GM23338 (cell line): ENCODE data around the gene SFRP5.

Source experiments
- CREB1 ChIP-seq: fragments of 250-450 bp; sonication (Bioruptor Pico); IDR thresholded peaks from 2 replicates; pipeline ENCODE4 v1.5.0; 2020; ENCODE audit warnings: low read depth, mild to moderate bottlenecking, moderate library complexity
- EZH2 ChIP-seq: fragments of 200-600 bp; sonication (generic); IDR thresholded peaks from one replicate; pipeline ENCODE4 v1.8.0; 2017; ENCODE audit warnings: antibody characterized with exemption, mild to moderate bottlenecking, low read depth; ENCODE audit not compliant: unreplicated experiment
- EZH2phosphoT487 ChIP-seq: fragments of 200-600 bp; sonication (generic); IDR thresholded peaks from one replicate; pipeline ENCODE4 v1.8.1; 2018; ENCODE audit warnings: antibody characterized with exemption; ENCODE audit not compliant: unreplicated experiment
- JUNB ChIP-seq: IDR thresholded peaks from one replicate; pipeline ENCODE4 v1.6.1; 2016; ENCODE audit warnings: antibody characterized with exemption; ENCODE audit not compliant: unreplicated experiment
- NANOG ChIP-seq: IDR thresholded peaks from 2 replicates; pipeline ENCODE4 v1.6.1; 2016; ENCODE audit warnings: antibody characterized with exemption, borderline replicate concordance
- POLR2AphosphoS5 ChIP-seq: IDR thresholded peaks from 2 replicates; pipeline ENCODE4 v1.6.1; 2016; ENCODE audit warnings: antibody characterized with exemption, low read depth
- STAT1 ChIP-seq: IDR thresholded peaks from one replicate; pipeline ENCODE4 v1.6.1; 2016; ENCODE audit warnings: antibody characterized with exemption; ENCODE audit not compliant: unreplicated experiment
- ZNF114 ChIP-seq: fragments of 250-450 bp; sonication (Bioruptor Pico); IDR thresholded peaks from 2 replicates; pipeline ENCODE4 v1.5.0; 2020; ENCODE audit warnings: mild to moderate bottlenecking, moderate library complexity
- ZNF331 ChIP-seq: fragments of 250-450 bp; sonication (Bioruptor Pico); IDR thresholded peaks from 2 replicates; pipeline ENCODE4 v1.5.0; 2020; ENCODE audit warnings: low read depth, mild to moderate bottlenecking, moderate library complexity
- TF ChIP-seq, protein P1 (sequence below), 2 experiments: fragments of 200-600 bp in 1 of 2; sonication (generic) in 1 of 2; conservative IDR thresholded peaks; 2 replicates each; pipeline versions ENCODE4 v1.5.1 to v1.6.1; 2016 to 2017; ENCODE audit warnings: antibody characterized with exemption in 2 of 2, low read depth in 2 of 2, mild to moderate bottlenecking in 2 of 2, moderate library complexity in 1 of 2
- TF ChIP-seq, protein P2 (sequence below): IDR thresholded peaks from 2 replicates; pipeline ENCODE4 v1.6.1; 2016; ENCODE audit warnings: antibody characterized with exemption
- TF ChIP-seq, protein P3 (sequence below): IDR thresholded peaks from one replicate; pipeline ENCODE4 v1.6.1; 2018; ENCODE audit warnings: antibody characterized with exemption; ENCODE audit not compliant: unreplicated experiment

DNA sequence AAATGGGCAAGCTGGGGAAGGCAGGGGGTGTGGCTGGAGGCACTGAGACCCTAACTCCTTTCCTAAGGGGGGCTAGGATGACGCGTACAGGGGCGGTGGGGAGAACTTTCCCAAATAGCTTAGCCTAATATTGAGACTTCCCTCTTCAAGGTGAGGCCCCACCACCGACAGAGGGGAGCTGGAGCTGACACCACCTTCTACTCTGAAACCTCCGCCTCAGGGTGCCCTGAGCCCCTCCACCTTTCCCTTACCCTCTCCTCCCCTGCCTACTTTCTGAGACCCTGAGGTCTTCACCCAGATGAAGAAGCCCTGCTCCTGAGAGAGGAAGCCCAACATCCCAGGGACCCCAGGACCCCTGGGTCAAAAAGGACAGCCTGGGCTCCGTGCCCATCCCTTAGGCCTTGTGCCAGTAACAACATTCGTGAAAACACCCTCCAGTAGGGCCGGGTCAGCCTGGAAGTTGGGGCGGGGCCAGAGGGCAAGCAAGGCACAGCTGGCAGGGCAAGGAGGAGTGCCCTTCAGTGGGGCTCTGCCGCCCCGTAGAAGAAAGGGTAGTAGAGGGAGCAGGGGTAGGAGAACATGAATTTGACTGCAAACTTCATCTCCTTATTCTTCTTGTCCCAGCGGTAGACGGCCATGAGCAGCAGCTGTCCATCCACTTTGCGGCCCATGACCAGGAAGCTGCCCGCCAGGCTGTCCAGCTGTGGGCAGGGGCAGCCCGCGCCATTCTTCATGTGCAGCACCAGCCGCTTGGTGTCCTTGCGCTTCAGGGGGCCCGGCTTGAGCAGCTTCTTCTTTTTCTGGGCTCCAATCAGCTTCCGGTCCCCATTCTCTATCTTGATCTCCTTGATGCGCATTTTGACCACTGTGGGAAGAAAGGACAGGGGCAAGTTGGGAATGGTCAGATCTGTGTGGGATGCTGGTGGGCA lies 4.5 kb downstream of the SFRP5 start:
- TF ChIP-seq POLR2AphosphoS5, result no peak
- TF ChIP-seq, protein P1, sequence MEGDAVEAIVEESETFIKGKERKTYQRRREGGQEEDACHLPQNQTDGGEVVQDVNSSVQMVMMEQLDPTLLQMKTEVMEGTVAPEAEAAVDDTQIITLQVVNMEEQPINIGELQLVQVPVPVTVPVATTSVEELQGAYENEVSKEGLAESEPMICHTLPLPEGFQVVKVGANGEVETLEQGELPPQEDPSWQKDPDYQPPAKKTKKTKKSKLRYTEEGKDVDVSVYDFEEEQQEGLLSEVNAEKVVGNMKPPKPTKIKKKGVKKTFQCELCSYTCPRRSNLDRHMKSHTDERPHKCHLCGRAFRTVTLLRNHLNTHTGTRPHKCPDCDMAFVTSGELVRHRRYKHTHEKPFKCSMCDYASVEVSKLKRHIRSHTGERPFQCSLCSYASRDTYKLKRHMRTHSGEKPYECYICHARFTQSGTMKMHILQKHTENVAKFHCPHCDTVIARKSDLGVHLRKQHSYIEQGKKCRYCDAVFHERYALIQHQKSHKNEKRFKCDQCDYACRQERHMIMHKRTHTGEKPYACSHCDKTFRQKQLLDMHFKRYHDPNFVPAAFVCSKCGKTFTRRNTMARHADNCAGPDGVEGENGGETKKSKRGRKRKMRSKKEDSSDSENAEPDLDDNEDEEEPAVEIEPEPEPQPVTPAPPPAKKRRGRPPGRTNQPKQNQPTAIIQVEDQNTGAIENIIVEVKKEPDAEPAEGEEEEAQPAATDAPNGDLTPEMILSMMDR (conservative IDR thresholded peaks at IDR 0.05; ENCODE audit: low read depth in 2 of 2), result no peak
- no peak for TF ChIP-seq ZNF114 (CRISPR knock-in tag)
- TF ChIP-seq EZH2phosphoT487, result no peak
- TF ChIP-seq ZNF331 (CRISPR knock-in tag), result no peak
- TF ChIP-seq, protein P2, sequence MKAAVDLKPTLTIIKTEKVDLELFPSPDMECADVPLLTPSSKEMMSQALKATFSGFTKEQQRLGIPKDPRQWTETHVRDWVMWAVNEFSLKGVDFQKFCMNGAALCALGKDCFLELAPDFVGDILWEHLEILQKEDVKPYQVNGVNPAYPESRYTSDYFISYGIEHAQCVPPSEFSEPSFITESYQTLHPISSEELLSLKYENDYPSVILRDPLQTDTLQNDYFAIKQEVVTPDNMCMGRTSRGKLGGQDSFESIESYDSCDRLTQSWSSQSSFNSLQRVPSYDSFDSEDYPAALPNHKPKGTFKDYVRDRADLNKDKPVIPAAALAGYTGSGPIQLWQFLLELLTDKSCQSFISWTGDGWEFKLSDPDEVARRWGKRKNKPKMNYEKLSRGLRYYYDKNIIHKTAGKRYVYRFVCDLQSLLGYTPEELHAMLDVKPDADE, result no peak
- TF ChIP-seq, protein P3, sequence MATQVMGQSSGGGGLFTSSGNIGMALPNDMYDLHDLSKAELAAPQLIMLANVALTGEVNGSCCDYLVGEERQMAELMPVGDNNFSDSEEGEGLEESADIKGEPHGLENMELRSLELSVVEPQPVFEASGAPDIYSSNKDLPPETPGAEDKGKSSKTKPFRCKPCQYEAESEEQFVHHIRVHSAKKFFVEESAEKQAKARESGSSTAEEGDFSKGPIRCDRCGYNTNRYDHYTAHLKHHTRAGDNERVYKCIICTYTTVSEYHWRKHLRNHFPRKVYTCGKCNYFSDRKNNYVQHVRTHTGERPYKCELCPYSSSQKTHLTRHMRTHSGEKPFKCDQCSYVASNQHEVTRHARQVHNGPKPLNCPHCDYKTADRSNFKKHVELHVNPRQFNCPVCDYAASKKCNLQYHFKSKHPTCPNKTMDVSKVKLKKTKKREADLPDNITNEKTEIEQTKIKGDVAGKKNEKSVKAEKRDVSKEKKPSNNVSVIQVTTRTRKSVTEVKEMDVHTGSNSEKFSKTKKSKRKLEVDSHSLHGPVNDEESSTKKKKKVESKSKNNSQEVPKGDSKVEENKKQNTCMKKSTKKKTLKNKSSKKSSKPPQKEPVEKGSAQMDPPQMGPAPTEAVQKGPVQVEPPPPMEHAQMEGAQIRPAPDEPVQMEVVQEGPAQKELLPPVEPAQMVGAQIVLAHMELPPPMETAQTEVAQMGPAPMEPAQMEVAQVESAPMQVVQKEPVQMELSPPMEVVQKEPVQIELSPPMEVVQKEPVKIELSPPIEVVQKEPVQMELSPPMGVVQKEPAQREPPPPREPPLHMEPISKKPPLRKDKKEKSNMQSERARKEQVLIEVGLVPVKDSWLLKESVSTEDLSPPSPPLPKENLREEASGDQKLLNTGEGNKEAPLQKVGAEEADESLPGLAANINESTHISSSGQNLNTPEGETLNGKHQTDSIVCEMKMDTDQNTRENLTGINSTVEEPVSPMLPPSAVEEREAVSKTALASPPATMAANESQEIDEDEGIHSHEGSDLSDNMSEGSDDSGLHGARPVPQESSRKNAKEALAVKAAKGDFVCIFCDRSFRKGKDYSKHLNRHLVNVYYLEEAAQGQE, result no peak
- TF ChIP-seq JUNB, result no peak
- TF ChIP-seq EZH2, result no peak
- TF ChIP-seq STAT1, result no peak
- TF ChIP-seq CREB1, result no peak
- no peak for TF ChIP-seq NANOG
